Measurements from ENCODE around the gene BET1.

- TF ChIP-seq EZH2phosphoT487 (IDR thresholded peaks at IDR 0.05; ENCODE audit: borderline replicate concordance, low read depth, low read length): no peak
- TF ChIP-seq, protein P1, sequence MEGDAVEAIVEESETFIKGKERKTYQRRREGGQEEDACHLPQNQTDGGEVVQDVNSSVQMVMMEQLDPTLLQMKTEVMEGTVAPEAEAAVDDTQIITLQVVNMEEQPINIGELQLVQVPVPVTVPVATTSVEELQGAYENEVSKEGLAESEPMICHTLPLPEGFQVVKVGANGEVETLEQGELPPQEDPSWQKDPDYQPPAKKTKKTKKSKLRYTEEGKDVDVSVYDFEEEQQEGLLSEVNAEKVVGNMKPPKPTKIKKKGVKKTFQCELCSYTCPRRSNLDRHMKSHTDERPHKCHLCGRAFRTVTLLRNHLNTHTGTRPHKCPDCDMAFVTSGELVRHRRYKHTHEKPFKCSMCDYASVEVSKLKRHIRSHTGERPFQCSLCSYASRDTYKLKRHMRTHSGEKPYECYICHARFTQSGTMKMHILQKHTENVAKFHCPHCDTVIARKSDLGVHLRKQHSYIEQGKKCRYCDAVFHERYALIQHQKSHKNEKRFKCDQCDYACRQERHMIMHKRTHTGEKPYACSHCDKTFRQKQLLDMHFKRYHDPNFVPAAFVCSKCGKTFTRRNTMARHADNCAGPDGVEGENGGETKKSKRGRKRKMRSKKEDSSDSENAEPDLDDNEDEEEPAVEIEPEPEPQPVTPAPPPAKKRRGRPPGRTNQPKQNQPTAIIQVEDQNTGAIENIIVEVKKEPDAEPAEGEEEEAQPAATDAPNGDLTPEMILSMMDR (conservative IDR thresholded peaks at IDR 0.05; ENCODE audit: low read length): no peak
Measured at GRCh38 chr7:94053532-94053931, 49.4 kb upstream of the BET1 start.

Measured in OCI-LY7 (cell line).